NCI-H1694 (cell line): ENCODE measurements around the gene C3orf33.

Experiments
- DNase-seq: peaks from one replicate; lab custom pipeline; 2025; lab: John Stamatoyannopoulos, UW

Gene C3orf33

DNA sequence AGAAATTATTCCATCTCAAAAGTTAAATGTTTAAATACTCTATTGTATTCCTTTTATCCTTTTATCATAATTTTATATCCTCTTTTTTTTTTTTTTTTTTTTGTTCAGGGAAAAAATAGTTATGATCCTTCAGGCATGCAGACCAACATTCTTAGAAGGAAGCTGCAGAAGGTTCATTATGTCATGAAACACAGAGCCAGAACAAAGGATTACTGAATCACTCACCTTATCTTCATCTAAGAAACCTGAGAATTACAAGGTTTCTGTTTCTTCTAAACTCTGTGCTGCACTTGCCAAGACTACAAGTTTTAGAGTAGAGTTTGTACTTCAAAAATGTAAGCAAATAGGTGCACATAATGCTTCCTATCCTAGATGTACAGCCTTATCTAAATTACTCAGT lies 64.5 kb downstream of the C3orf33 start:
- DNase-seq = no peak

DNA sequence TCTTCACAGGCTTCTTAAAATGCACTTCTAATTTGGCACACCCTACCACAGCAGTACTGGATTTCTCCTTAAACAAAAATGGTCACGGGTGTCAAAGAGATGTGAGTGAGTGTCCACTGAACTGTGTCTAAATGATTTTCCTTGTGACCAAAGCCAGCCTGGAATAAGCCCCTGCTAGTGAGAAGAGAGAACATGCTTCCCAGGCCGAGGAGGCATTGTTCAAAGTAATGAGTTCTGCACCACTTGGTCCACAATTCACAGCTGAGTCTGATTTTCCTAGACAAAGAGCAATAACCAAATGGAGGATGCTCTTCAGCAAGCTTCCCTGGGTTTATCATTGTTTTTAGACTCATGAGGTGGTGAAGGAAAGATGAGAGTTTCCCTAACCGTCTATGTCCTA lies 65.0 kb downstream of the C3orf33 start:
- no peak for DNase-seq

DNA sequence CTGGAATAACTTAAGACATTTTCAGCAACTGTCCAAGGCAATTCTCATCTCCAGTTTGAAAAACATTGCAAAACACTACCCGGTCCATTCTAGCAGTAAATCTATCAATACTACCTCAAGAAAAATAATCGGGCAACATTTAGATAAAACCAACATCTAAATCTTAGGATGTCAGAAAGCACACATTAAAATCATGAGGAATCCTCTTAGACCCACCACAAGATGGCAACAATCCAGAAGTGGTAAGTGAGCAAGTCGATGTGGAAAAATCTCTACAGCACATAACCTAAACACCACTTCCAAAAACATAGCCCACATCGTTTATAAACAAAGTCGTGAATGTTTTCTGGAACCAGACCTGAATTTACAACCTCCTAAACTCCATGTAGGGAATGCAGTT lies 66.9 kb downstream of the C3orf33 start:
- no peak for DNase-seq

DNA sequence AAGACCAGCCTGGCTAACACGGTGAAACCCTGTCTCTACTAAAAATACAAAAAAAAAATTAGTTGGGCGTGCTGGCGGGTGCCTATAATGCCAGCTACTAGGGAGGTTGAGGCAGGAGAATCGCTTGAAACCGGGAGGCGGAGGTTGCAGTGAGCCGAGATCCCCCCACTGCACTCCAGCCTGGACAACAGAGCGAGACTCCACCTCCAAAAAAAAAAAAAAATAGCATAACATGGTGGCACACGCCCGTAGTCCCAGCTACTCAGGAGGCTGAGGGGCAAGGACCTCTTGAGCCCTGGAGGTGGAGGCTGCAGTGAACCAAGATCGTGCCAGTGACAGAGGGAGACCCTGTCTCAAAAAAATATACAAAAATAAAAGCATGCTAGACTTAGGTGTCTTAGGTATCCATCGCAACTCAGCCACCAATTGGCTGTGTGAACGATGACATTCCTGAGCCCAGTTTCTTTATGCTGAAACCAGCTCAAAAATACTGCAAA lies 67.5 kb downstream of the C3orf33 start:
- no peak for DNase-seq

DNA sequence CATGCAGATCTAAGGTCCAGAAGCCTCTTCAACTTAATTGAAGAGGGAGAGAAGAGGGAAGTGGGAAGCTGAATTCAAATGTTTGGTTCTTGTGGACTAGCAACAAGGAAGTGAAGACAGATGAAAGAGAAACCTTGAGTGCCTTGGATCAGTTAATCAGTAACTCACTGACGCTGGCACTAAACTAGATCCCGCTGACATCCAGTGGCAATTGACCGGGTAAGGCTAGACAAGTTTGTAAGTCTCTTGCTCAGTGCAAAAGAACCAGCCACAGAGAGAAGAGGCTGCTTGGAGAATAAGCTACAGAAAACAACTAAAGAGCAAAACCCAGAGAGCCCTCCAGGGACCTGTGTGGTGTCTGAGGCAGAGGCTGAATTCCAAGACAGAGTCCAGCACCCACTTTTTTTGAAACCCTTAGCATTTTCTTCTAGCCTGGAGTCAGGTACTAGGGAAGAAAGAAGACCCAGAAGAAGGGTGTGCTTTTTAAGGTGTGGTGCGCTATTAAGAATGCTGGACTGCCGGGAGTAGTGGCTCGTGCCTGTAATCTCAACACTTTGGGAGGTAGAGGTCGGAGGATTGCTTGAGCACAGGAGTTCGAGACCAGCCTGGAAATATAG lies 68.1 kb downstream of the C3orf33 start:
- no peak for DNase-seq

DNA sequence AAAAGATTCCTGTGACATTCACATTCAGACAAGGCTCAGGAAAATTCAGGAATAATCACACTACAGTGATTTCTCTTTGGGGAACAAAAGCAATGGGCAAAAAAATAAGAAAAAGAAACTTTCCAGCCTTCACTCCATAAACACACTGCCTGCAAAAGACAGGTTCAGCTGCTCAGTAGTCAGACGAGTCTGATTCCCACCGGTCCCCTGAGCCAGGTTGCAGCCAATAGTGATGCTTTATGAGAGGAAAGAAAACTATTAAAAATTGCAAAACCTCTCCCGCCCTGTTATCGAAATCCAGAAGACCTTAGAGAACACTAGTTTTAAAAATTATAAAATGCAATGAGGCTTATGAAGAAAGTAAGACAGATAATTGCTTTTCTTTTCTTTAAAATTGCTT lies 69.7 kb downstream of the C3orf33 start:
- DNase-seq = no peak

DNA sequence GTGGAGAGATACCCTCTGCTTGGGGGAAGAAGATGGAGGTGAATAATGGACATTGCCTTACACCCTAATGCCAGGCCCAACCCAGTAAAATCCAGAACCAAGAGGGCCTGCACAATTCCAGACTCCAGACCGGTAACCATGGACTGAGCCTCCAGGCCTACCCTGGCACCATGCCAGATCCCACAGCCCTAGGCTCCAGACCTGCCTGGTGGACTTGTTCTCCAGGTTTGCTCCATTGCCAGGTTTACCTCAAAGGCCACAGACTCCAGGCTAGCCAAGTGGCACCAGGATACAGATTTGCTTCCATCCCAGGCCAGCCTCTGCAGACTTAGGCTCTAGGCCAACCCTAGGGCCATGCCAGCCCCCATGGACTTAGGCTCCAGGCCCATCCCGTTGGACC lies 75.2 kb downstream of the C3orf33 start:
- DNase-seq = no peak

DNA sequence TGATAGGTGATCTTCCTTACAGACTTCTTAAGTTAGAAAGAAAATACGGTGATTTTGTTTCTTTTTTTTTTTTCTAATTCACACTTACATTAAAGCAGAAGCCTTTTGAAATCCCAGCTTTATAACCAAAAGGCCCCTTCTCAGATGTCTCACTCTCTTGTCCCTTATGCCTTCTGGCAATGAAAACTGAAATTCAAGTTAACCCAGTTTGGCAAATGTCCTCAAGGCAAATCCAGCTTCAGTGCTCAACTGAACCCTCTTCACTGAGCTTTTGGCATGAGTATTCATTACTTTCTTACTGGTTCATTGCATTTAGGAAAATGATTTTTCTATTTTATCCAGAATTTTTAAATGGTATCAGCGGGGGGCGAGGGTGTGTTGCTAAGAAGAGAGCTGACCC lies 78.2 kb downstream of the C3orf33 start:
- no peak for DNase-seq

DNA sequence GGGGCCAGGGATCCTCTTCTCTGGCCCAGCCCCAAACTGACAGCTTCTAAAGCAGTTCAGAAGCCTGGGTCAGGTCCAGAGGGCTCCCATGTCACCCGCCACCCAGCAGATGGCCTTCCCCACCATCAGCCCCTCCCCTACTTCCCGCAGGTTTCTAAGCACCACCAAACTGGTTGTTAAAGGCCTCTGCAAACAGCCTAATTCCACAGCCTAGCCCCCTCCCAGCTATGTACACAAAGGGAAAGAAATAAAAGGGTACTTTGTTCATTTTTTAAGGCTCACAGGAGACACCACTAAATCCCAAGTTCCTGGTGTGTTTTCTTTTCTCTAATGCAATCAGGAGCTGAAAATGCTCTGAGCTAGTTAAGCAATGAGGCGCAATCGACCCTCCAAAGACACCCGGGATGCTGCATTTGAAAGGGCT lies 91.8 kb downstream of the C3orf33 start:
- DNase-seq = peak; percentile 27
